ENCODE data around the gene ROR2.

ROR2 gene

DNA sequence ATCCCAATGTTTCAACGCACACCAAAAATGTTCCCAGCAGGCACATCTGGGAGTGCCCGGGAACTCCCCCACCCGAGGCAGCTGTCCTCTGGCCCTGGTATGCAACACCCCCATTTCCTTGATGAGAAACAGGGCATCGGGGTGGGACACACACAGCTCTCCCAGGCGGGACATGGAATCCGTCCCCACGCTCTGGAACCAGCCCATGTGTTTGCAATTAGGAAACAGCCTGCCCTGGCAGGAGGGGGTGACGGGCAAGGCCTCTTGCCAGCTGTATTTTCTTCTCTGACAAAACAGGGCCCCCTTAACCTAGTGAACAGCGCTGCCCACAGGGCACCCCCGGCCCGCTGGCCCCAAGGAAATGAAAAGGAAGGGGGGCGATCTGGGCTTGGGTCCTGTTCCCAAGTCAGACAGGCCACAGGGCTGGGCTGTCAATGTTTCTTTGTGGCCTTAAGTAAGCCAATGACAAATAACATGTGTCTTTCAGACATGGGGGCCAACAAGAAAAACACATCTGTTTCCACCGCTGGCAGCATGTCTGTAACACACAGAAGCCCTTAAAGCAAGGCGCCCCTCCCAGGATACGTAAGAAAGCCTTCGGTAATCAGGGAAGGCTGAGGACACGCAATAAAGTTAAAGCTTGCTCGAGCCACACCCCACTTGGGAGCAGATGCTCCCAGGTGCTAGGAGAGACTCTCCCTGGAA is 125.3 kb downstream of the ROR2 start:
- Histone ChIP-seq H3K36me3 (ENCODE audit: control insufficient read depth, insufficient read depth, low read length) (no peaks in the 10 kb centered on the region), H3K9ac (ENCODE audit: low read length) (no peak overlapping the region), H3K4me3 (ENCODE audit: low read length) (no peak overlapping the region), H3K9me3 (ENCODE audit: control insufficient read depth, low read length) (no peaks in the 10 kb centered on the region), H3K27me3 (ENCODE audit: control insufficient read depth, insufficient read depth, low read length) (no peaks in the 10 kb centered on the region), H3K4me1 (ENCODE audit: control insufficient read depth, insufficient read depth, low read length) (peaks cover 11% of the 10 kb centered on the region)

DNA sequence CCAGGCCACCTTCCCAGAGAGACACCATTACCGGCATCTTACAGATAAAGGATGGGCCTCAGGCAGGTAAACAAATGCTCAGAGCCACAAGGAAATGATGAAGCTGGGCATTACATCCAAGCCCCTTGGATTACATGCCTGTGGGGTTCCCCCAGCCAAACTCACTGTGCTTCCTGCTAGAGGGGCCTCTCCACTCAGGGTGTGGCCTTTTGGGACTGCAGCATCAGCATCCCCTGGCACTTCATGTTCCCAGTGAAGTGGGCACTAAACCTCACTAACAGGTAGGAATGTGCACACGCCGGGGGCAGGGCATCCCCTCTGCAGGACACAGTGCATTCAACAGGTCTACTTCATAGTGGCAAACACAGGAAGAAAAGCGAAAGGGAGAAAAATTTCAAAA is 125.9 kb downstream of the ROR2 start:
- Histone ChIP-seq H3K36me3 (ENCODE audit: control insufficient read depth, insufficient read depth, low read length) (no peaks in the 10 kb centered on the region), H3K4me3 (ENCODE audit: low read length) (no peak overlapping the region), H3K27me3 (ENCODE audit: control insufficient read depth, insufficient read depth, low read length) (no peaks in the 10 kb centered on the region), H3K9ac (ENCODE audit: low read length) (no peak overlapping the region), H3K4me1 (ENCODE audit: control insufficient read depth, insufficient read depth, low read length) (peaks cover 11% of the 10 kb centered on the region), H3K9me3 (ENCODE audit: control insufficient read depth, low read length) (no peaks in the 10 kb centered on the region)

DNA sequence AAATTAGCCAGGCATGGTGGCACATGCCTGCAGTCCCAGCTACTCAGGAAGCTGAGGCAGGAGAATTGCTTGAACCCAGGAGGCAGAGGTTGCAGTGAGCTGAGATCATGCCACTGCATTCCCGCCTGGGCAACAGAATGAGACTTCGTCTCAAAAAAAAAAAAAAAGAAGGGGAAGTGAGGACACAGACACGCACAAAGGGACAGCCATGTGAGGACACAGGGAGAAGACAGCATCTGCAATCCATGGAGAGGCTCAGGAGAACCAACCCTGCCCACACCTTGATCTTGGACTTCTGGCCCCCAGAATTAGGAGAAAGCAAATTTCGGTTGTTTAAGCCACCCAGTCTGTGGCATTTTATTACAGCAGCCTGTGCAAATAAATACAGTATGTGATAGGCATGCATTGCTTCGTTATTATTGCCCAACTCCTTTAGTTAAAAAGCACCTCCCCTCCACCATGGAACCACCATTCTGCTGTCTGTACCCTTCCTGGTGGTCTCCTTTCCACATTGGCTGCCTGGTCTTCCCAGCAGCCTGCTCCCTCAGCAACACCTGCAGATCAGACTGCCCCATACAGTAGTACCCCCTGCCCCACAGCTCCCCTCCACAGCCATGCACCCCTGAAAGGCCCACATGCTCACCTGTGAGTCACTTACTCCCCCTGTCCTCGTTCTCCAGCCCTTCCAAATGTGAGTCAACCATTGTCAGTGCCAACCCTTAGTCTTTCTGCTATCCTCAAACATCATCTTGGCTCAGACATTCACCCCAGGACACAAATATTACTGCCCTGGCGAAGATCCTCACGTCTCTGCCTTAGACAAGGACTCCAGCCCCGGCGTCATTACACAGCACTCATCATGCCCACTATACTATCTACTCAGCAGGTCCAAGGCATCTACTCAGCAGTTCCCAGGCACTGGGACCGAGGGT is 128.8 kb downstream of the ROR2 start:
- Histone ChIP-seq H3K9ac (ENCODE audit: low read length) (no peak overlapping the region), H3K4me1 (ENCODE audit: control insufficient read depth, insufficient read depth, low read length) (peaks cover 23% of the 10 kb centered on the region), H3K9me3 (ENCODE audit: control insufficient read depth, low read length) (no peaks in the 10 kb centered on the region), H3K36me3 (ENCODE audit: control insufficient read depth, insufficient read depth, low read length) (no peaks in the 10 kb centered on the region), H3K27me3 (ENCODE audit: control insufficient read depth, insufficient read depth, low read length) (no peaks in the 10 kb centered on the region), H3K4me3 (ENCODE audit: low read length) (no peak overlapping the region)

DNA sequence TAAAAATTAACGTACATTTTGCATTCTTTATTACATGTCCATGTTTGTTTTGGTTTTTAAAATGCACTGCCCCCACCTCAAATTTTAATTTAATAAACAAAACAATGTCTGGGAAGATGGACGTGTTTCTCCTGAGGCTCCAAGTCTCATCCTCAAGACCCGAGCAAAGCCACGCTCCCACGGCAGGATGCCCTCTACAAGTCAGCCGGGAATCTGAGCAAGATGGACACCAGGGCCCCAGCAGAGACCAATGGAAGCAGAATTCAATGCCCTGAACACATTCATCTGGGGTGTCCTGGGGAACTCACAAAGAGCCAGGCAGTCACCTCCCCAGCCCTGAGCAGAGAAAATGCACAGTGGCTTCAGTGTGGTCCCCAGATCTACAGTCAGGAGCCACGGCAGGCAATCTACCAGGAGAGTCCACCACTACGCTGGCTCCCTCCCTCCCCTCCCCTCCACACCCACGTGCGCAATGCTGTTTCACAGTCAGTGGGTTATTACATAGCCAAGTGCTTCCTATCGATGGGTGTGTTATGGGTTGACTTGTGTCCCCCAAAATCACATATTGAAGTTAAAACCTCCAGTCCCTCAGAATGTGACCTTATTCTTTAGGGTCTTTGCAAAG is 129.8 kb downstream of the ROR2 start:
- Histone ChIP-seq H3K4me1 (ENCODE audit: control insufficient read depth, insufficient read depth, low read length) (peaks cover 20% of the 10 kb centered on the region), H3K9me3 (ENCODE audit: control insufficient read depth, low read length) (no peaks in the 10 kb centered on the region), H3K36me3 (ENCODE audit: control insufficient read depth, insufficient read depth, low read length) (no peaks in the 10 kb centered on the region), H3K27me3 (ENCODE audit: control insufficient read depth, insufficient read depth, low read length) (no peaks in the 10 kb centered on the region), H3K4me3 (ENCODE audit: low read length) (no peak overlapping the region), H3K9ac (ENCODE audit: low read length) (no peak overlapping the region)

DNA sequence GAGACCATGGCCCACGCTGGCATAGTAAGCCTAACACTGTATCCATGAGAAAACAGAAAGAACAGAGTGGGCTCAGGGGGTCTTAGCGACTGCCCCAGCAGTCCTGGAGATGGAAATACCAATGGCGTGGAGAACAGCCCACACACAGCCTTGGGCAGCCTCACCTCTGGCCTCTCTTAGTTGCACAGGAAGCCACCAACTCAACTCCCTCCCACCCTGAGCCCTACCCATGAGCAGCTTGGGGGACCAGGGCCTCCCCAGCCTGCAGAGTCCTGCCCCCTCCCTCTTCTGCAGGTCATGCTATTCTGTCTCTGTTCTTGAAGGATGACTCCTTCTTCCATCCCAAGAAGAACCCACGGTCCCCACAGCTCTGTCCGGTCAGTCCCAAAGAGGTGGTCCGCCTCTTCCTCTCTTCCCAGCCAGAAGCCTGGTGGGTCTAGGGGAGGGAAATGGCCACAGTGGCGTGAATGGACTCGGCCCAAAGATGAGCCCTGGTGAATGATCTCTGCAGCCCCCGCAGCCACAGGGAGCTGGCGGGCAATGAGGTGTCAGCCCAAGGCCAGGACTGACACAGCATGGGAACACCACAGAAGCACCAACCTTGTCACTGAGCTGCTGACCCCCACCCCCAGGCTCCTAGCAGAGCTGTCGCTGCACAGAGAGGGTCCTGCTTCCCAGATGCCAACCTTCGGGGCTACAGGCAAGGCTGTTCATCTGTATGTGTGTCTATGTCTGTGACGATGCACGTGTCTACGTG is 131.2 kb downstream of the ROR2 start:
- Histone ChIP-seq H3K36me3 (ENCODE audit: control insufficient read depth, insufficient read depth, low read length) (no peaks in the 10 kb centered on the region), H3K4me1 (ENCODE audit: control insufficient read depth, insufficient read depth, low read length) (peaks cover 12% of the 10 kb centered on the region), H3K4me3 (ENCODE audit: low read length) (no peak overlapping the region), H3K9ac (ENCODE audit: low read length) (no peak overlapping the region), H3K27me3 (ENCODE audit: control insufficient read depth, insufficient read depth, low read length) (no peaks in the 10 kb centered on the region), H3K9me3 (ENCODE audit: control insufficient read depth, low read length) (no peaks in the 10 kb centered on the region)

DNA sequence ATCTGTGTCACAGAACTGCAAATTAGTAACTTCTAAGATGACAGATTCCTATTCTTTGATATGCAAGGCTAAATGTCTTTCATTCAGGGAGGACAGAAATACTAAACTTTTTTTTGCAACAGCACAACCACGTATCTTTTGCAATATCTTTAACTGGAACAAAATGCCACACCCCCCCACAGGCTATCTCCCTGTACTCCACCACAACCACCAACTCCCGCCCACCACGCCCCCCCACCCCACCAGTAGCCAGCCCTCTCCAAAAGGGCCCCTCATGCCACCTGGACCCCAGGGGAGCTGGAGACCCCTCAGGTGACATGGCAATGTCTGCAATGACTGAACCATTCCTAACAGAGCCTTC is 131.8 kb downstream of the ROR2 start:
- H3K4me3 ChIP-seq (ENCODE audit: low read length), result no peak overlapping the region
- peak overlapping the region; percentile 29 for H3K9ac ChIP-seq (ENCODE audit: low read length)
- H3K9me3 ChIP-seq (ENCODE audit: control insufficient read depth, low read length), result no peaks in the 10 kb centered on the region
- no peaks in the 10 kb centered on the region for H3K36me3 ChIP-seq (ENCODE audit: control insufficient read depth, insufficient read depth, low read length)
- no peaks in the 10 kb centered on the region for H3K27me3 ChIP-seq (ENCODE audit: control insufficient read depth, insufficient read depth, low read length)
- peaks cover 12% of the 10 kb centered on the region for H3K4me1 ChIP-seq (ENCODE audit: control insufficient read depth, insufficient read depth, low read length)

DNA sequence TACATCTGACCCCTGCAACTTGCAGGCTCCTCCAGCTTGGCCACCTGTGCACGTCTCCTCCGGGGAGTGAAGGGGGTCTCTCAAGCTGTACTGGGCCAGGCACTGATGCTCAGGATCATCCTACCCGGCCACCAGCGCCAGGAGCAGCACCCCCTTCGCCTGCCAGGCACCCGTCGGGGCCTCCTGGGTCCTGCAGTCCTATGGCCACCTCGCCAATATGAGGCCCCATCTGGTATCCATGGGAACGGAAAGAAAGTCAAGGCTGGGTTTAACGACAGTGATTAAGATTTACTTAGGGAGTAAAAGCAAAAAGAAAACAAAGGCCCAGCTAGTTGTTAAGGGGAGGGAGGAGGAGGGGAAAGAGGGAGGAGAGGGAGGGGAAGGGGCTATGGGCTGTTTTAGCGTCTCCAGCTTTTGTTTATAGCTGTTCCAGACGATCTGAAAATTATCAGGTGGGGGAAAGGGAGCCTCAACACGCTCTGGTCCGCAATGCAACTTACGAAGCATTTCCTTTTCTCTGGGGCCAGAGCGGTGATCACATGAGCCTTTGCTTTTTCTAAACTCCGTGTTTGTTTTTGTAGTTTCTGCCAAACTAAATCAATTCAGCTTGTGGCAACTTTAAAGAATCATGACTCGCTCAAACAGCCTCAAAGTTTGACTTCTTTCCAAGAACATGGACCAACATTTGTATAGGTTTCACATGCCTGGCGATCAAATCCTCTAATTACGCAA is 132.4 kb downstream of the ROR2 start:
- no peaks in the 10 kb centered on the region for H3K36me3 ChIP-seq (ENCODE audit: control insufficient read depth, insufficient read depth, low read length)
- H3K27me3 ChIP-seq (ENCODE audit: control insufficient read depth, insufficient read depth, low read length), result no peaks in the 10 kb centered on the region
- H3K4me3 ChIP-seq (ENCODE audit: low read length), result no peak overlapping the region
- H3K9ac ChIP-seq (ENCODE audit: low read length), result peak overlapping the region; percentile 29
- H3K9me3 ChIP-seq (ENCODE audit: control insufficient read depth, low read length), result no peaks in the 10 kb centered on the region
- peaks cover 12% of the 10 kb centered on the region for H3K4me1 ChIP-seq (ENCODE audit: control insufficient read depth, insufficient read depth, low read length)

DNA sequence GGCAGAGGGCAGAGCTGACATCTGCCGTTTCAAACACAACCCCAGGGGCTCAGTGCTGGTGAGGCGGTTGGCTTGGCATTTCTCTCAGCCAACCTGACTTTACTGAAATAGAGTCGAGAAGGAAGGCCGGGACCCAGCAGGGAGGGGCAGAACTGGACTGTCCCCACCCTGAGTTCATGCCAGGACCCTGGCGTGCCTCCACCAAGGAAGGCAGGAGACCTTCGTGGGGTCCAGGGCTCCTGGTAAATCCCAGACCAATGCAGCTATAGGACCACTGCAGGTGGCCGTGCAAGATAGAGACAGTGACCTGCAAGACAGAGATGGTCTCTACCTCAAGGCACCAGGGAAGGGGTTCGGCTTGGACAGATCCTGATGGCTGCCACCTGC is 132.9 kb downstream of the ROR2 start:
- no peaks in the 10 kb centered on the region for H3K9me3 ChIP-seq (ENCODE audit: control insufficient read depth, low read length)
- no peaks in the 10 kb centered on the region for H3K36me3 ChIP-seq (ENCODE audit: control insufficient read depth, insufficient read depth, low read length)
- H3K4me1 ChIP-seq (ENCODE audit: control insufficient read depth, insufficient read depth, low read length), result peaks cover 12% of the 10 kb centered on the region
- no peaks in the 10 kb centered on the region for H3K27me3 ChIP-seq (ENCODE audit: control insufficient read depth, insufficient read depth, low read length)
- no peak overlapping the region for H3K4me3 ChIP-seq (ENCODE audit: low read length)
- H3K9ac ChIP-seq (ENCODE audit: low read length), result no peak overlapping the region

DNA sequence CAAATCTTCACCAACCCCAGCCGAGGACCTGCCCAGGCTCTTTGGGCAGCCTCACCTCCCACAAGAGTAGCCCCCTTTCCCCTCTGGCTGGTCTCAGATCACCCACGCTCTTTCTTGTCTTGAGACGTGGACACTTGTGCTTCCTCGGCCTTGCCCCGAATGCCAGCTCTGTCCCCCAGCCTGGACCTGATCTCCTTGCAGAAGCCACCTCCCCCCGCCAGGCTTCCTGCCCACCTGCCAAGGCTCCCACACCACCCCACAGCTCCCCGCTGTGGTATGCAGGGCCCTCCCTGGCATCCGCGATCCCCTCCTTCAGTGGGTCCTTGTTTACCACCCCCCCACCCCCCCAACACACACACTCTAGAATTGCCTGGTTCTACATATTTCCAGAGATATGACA is 133.7 kb downstream of the ROR2 start:
- Histone ChIP-seq H3K27me3 (ENCODE audit: control insufficient read depth, insufficient read depth, low read length) (no peaks in the 10 kb centered on the region), H3K36me3 (ENCODE audit: control insufficient read depth, insufficient read depth, low read length) (no peaks in the 10 kb centered on the region), H3K9ac (ENCODE audit: low read length) (no peak overlapping the region), H3K4me3 (ENCODE audit: low read length) (no peak overlapping the region), H3K9me3 (ENCODE audit: control insufficient read depth, low read length) (no peaks in the 10 kb centered on the region), H3K4me1 (ENCODE audit: control insufficient read depth, insufficient read depth, low read length) (peaks cover 12% of the 10 kb centered on the region)

DNA sequence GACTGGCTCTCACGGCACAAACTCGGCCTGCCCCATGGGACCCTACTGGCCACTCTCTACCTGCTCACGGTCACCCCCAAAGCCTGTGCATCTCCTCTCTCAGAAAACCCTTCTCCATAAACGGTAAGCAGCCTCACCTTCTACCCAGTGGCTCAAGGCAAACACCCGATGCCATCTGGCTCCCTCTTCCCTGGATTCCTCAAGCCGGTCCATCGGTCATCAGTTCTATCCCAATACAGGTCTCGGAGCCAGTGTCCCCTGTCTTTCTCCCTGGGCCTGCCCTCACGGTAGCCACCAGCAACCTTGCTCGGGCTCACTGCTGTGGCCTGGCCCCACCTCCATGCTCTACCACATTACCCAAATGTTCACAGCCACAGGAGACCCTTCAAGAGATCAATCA is 134.1 kb downstream of the ROR2 start:
- Histone ChIP-seq H3K27me3 (ENCODE audit: control insufficient read depth, insufficient read depth, low read length) (no peaks in the 10 kb centered on the region), H3K9me3 (ENCODE audit: control insufficient read depth, low read length) (no peaks in the 10 kb centered on the region), H3K9ac (ENCODE audit: low read length) (no peak overlapping the region), H3K4me1 (ENCODE audit: control insufficient read depth, insufficient read depth, low read length) (peaks cover 12% of the 10 kb centered on the region), H3K4me3 (ENCODE audit: low read length) (no peak overlapping the region), H3K36me3 (ENCODE audit: control insufficient read depth, insufficient read depth, low read length) (no peaks in the 10 kb centered on the region)

DNA sequence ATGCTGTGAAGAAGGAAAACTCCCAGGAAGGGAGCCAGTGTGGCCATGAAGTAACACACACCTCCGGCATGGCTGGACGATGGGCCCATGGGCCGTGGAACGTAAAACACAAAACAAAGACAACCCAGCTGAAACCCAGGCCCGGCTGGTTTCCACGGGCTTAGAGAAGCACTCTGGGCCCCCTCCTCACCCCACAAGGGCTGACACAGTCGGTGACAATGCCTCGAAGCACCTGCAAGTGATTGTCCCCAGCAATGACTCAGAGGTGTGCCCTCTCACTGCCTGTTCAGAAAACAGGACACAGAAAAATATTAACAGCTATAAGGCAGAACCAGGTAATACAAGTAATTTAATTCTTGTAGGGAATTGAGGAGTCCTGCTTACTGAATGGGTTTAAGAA is 135.3 kb downstream of the ROR2 start:
- H3K36me3 ChIP-seq (ENCODE audit: control insufficient read depth, insufficient read depth, low read length), result no peaks in the 10 kb centered on the region
- H3K9me3 ChIP-seq (ENCODE audit: control insufficient read depth, low read length), result no peaks in the 10 kb centered on the region
- H3K4me1 ChIP-seq (ENCODE audit: control insufficient read depth, insufficient read depth, low read length), result peaks cover 12% of the 10 kb centered on the region
- no peak overlapping the region for H3K4me3 ChIP-seq (ENCODE audit: low read length)
- H3K9ac ChIP-seq (ENCODE audit: low read length), result no peak overlapping the region
- H3K27me3 ChIP-seq (ENCODE audit: control insufficient read depth, insufficient read depth, low read length), result no peaks in the 10 kb centered on the region
